Measurements from ENCODE around the gene KCNJ1.

GRCh38 chr11:128800871-128801417 lies 66.2 kb downstream of the KCNJ1 start:
- TF ChIP-seq CTCF (conservative IDR thresholded peaks at IDR 0.05; ENCODE audit: low read depth in 2 of 2), result no peak
- TF ChIP-seq ETS1 (IDR thresholded peaks at IDR 0.05), result no peak
- TF ChIP-seq REST (IDR thresholded peaks at IDR 0.05; ENCODE audit: unreplicated experiment), result no peak
- TF ChIP-seq POLR2AphosphoS5 (IDR thresholded peaks at IDR 0.05; ENCODE audit: low read depth), result no peak
- no peak for TF ChIP-seq EZH2 (IDR thresholded peaks at IDR 0.05; ENCODE audit: low read depth, unreplicated experiment)
- no peak for TF ChIP-seq EZH2phosphoT487 (IDR thresholded peaks at IDR 0.05; ENCODE audit: unreplicated experiment)
- TF ChIP-seq NANOG (IDR thresholded peaks at IDR 0.05; ENCODE audit: borderline replicate concordance), result no peak

Measured in GM23338 (cell line).